Activated T-helper 9 cell treated with anti-CD3 and anti-CD28 coated beads, Interleukin-2, amount 50 U/mL, for 16 hours (primary cell): Measurements from ENCODE around the gene TCHHL1.

Experiments used
- DNase-seq: peaks from one replicate; pipeline ENCODE4 v3.0.0-alpha.2; 2020; ENCODE audit warnings: low read depth

TCHHL1 gene

GRCh38 chr1:152089014-152089674 lies at the start of gene TCHHL1:
Gene TCHHL1, minus strand, starts transcription at chr1:152089064. Its CDS starts 921 bp downstream, at chr1:152088143.
- DNase-seq: no peak

- DNase-seq: no peak
These were observed 48.4 kb upstream of the TCHHL1 start for GRCh38 chr1:152137215-152137614.

GRCh38 chr1:152130186-152130585 lies 41.3 kb upstream of the TCHHL1 start:
- DNase-seq: no peak

- no peak for DNase-seq
These were observed 38.8 kb upstream of the TCHHL1 start for GRCh38 chr1:152127673-152128072.

- DNase-seq: no peak
These were observed 37.1 kb upstream of the TCHHL1 start for GRCh38 chr1:152125834-152126443.

- DNase-seq: no peak
These were observed 30.1 kb upstream of the TCHHL1 start for GRCh38 chr1:152118915-152119314.

GRCh38 chr1:152115344-152115743 lies 26.5 kb upstream of the TCHHL1 start, which contains the start of gene TCHH:
Gene TCHH, minus strand, starts transcription at chr1:152115444. Its CDS starts 1,364 bp downstream, at chr1:152114080.
- no peak for DNase-seq

DNA sequence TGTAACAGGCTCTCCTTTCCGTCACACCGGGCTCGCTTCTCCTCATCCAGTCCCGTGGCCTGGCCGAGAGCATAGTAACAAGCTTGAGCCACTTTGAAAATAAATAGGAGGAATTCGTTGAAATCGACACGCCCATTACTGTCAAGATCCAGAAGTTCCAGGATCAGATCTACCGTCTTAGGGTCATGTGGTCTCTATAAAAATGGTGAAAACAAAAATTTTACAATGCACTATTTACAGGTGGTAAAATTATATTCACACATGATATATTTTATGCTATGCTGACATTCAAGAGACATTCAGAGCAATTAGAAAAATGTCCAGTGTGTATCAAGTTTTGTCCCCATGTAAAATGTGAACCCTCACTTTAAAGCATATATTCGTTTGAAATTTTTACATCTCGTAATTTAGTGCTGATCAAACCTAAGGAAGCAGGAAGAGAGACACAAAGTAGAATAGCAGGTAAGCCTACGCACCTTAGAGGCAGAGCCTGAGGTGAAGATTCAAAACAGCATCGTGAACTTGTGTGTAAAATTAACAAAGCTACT lies 24.1 kb upstream of the TCHHL1 start:
- no peak for DNase-seq

DNA sequence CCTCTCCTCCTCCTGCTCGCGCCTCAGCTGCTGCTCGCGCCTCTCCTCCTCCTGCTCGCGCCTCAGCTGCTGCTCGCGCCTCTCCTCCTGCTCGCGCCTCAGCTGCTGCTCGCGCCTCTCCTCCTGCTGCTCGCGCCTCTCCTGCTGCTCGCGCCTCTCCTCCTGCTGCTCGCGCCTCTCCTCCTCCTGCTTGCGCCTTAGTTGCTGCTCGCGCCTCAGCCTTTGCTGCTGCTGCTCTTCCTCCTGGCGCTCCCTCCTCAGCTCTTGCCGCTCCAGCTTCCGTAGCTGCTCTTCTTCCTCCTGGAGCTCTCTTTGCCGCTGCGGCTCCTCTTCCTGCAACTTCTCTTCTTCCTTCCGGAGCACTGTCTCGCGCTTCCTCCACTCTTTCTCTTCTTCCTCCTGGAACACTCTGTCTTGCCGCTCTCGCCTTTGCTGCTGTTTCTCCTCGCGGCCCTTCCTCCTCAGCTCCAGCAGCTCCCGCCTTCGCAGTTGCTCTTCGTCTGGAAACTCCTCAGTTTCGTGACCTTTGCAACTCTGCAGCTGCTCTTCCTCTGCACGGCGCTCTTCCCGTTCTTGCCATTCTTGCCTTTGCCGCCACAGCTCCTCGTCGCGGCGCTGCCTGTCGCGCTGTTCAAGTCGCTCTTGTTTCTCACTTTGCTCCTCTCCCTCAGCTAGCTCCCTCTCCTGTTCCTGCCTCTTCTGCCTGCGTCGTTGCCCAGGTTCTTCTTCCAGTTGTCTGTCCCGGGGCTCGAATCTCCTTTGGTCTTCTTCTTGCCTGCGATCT lies 23.4 kb upstream of the TCHHL1 start:
- DNase-seq: no peak

- DNase-seq: no peak
These were observed 22.7 kb upstream of the TCHHL1 start for GRCh38 chr1:152111515-152111968.

DNA sequence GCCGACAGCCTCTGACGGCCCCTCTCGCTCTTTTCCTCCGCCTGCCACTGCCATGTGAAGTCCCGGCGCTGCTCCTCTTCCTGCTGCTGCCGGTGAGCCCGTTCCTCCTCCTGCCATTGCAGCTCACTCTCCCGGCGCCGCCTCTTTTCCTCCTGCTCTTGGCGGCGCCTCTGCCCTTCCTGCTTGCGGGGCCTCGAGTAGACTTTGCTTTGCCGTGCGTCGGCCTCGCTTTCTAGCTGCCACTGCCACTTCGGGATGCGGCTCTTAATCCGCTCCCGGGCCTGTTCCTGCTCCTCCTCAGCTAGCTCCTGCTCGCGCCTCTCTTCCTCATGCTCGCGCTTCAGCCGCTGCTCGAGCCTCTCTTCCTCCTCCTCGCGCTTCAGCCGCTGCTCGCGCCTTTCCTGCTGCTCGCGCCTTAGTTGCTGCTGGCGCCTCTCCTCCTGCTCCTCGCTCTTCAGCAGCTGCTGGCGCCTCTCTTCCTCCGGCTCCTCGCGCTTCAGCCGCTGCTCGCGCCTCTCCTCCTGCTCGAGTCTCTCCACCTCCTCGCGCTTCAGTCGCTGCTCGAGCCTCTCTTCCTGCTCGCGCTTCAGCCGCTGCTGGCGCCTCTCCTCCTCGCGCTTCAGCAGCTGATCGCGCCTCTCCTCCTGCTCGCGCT lies 22.1 kb upstream of the TCHHL1 start:
- no peak for DNase-seq

DNA sequence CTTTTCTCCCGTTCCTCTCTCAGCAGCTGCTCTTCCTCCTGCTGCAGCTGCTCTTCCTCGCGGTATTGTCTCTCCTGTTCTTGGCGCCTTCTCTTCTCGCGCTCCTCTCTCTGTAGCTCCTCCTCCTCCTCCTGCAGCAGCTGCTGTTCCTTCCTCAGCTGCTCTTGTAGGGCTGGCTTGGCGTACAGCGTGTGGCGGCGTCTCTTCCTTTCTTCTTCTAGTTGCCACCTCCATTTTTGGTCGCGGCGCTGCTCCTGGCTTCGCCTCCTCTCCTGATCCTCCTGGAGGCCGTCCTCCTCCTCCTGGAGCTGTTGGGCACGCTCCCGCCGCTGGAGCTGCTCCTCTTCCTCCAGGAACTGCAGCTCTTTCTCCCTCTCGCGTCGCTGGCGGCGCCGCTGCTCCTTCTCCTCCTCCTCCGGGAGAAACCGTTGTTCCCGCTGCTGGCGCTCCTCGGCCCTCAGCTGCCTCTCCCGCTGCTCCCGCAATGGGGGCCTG lies 21.5 kb upstream of the TCHHL1 start:
- DNase-seq: no peak

DNA sequence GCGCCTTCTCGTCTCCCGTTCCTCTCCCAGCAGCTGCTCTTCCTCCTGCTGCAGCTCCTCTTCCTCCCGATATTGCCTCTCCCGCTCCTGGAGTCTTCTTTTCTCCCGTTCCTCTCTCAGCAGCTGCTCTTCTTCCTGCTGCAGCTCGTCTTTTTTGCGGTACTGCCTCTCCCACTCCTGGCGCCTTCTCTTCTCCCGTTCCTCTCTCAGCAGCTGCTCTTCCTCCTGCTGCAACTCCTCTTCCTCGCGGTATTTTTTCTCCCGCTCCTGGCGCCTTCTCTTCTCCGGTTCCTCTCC lies 21.1 kb upstream of the TCHHL1 start:
- DNase-seq: no peak

GRCh38 chr1:152109231-152109997 lies 20.6 kb upstream of the TCHHL1 start:
- no peak for DNase-seq

DNA sequence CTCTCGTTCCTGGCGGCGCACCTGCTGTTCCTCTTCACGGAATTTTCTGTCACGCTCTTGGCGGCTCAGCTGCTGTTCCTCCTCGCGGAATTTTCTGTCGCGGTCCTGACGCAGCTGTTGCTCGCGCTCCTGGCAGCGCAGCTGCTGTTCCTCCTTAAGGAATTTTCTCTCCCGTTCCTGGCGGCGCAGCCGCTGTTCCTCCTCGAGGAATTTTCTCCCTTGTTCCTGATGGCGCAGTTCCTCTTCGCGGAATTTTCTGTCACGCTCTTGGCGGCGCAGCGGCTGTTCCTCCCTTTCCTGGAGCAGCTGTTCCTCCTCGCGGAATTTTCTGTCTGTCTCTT lies 20.0 kb upstream of the TCHHL1 start:
- DNase-seq: no peak

GRCh38 chr1:152107984-152108881 lies 19.4 kb upstream of the TCHHL1 start:
- DNase-seq: no peak

DNA sequence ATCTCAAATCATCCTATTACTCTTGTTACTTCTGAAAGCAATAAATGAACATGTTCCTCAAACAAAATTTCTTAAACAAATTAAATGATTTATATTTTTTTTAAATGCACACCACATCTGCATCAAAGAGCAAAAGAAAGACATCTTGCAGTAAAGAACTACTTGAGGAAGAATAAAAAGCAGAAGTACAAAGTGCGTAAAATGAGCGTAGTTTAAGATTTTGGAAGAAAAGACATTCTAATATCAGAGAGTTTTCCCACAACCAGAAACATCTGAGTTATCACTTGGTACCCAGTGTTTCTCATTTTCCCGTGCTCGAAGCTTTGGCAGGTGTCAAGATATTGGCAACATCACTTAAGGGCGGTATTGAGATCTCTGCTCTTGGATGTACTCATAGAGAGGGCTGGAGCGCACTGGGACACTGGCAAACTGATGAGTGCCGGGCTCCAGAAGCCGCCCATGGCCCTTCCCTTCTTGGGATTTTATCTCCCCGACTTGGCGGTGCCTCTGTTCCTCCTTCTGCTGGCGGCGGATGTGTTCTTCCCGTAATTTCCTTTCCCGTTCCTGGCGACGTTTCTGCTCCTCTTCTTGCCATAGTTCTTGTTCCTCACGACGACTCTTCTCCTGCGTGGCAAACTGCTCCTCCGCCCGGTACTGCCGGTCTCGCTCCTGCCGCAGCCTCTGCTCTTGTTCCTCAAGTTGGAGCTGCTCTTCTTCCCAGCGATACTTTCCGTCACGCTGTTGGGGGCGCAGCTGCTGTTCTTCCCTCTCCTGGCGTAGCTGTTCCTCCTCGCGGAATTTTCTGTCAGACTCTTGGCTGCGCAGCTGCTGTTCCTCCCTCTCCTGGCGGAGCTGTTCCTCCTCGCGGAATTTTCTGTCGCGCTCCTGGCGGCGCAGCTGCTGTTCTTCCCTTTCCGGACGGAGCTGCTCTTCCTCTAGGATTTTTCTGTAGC lies 18.4 kb upstream of the TCHHL1 start:
- no peak for DNase-seq

DNA sequence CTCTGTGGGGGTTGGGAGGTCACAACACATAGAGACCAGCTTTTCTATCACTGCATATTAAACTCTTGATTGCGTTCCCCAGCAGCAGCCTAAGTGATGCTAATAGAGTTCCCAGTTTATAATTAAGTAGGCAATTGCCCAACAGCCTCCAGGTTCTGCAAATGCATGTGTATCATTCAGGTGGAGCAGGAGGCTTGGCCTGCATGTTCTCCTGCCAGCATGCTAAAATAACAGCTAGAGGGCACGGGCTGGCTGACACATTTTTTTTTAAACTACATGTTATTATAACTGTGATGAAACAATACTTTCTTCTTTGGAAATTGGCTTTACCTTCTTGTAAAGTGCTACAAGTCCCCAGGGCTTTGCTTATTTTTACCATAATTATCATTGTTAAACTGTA lies 16.0 kb upstream of the TCHHL1 start:
- DNase-seq: no peak

DNA sequence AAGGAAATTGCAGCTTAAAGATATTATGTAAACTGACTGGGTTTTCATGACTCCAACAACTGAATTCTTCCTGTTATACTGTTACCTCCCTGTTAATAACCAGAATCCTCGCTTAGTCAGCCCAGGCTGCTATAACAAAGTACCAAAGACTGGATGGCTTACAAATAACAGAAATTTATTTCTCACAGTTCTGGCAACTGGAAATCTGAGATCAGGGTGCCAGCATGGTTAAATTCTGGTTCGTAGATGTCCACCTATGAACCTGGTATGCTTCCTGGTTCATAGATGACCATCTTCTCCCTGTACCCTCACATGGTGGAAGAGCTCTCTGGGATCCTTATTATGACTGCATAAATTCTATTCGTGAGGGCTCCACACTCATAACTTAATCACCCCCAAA lies 8.1 kb upstream of the TCHHL1 start:
- DNase-seq: no peak
